K562 (cell line): Measurements from ENCODE around the gene CBFA2T3. TPM values are rescaled to one million over a fixed set of nuclear protein-coding genes. Genes with fewer than 3 reads are reported as not detected.

Source experiments
- ATF7 ChIP-seq: fragments of 450-650 bp; IDR thresholded peaks from 2 replicates; pipeline ENCODE4 v1.7.1; 2014; ENCODE audit warnings: mild to moderate bottlenecking, moderate library complexity
- HNRNPLL ChIP-seq: fragments of 200-400 bp; formaldehyde crosslinking; IDR thresholded peaks from 2 replicates; pipeline ENCODE4 v1.6.1; 2017; ENCODE audit warnings: low read length, low read depth, mild to moderate bottlenecking; ENCODE audit not compliant: poor library complexity, severe bottlenecking
- KLF6 ChIP-seq: fragments of 250-450 bp; sonication (Bioruptor Pico); IDR thresholded peaks from 2 replicates; pipeline ENCODE4 v1.4.0; 2020; ENCODE audit warnings: mild to moderate bottlenecking, moderate library complexity, borderline replicate concordance
- MAFF ChIP-seq: IDR thresholded peaks from 2 replicates; pipeline ENCODE4 v1.6.1; 2012; ENCODE audit warnings: low read length, improper control_type of control experiment
- NBN ChIP-seq: fragments of 450-650 bp; IDR thresholded peaks from 2 replicates; pipeline ENCODE4 v1.6.1; 2016; ENCODE audit warnings: low read depth, mild to moderate bottlenecking
- NCOA1 ChIP-seq: fragments of 450-650 bp; IDR thresholded peaks from 2 replicates; pipeline ENCODE4 v1.6.1; 2016; ENCODE audit warnings: low read depth
- NCOA2 ChIP-seq, 2 experiments: fragments of 450-650 bp; IDR thresholded peaks; 2 replicates each; pipeline ENCODE4 v1.6.1; 2018; ENCODE audit warnings: mild to moderate bottlenecking in 2 of 2, moderate library complexity in 1 of 2; ENCODE audit not compliant: partially characterized antibody in 2 of 2
- NFRKB ChIP-seq: fragments of 450-650 bp; IDR thresholded peaks from 2 replicates; pipeline ENCODE4 v1.6.1; 2016; ENCODE audit warnings: low read depth
- NR2F6 ChIP-seq: fragments of 450-650 bp; formaldehyde crosslinking; IDR thresholded peaks from 2 replicates; pipeline ENCODE4 v1.4.0; 2020; ENCODE audit warnings: mild to moderate bottlenecking
- NUFIP1 ChIP-seq: fragments of 450-650 bp; IDR thresholded peaks from 2 replicates; pipeline ENCODE4 v1.6.1; 2018; ENCODE audit not compliant: partially characterized antibody
- POLR2AphosphoS2 ChIP-seq: IDR thresholded peaks from 2 replicates; pipeline ENCODE4 v1.6.1; 2012; ENCODE audit warnings: low read length, improper control_type of control experiment
- PPARD ChIP-seq: fragments of 250-450 bp; sonication (Bioruptor Pico); IDR thresholded peaks from 2 replicates; pipeline ENCODE4 v1.8.0; 2022; ENCODE audit warnings: inconsistent platforms, mild to moderate bottlenecking, moderate library complexity
- RB1 ChIP-seq: fragments of 450-650 bp; IDR thresholded peaks from 2 replicates; pipeline ENCODE4 v1.6.1; 2017; ENCODE audit warnings: low read depth, mild to moderate bottlenecking
- RBM39 ChIP-seq: fragments of 200-400 bp; formaldehyde crosslinking; optimal IDR thresholded peaks from 2 replicates; pipeline ENCODE3; 2018; ENCODE audit warnings: low read depth, low read length
- RNF2 ChIP-seq: sonication (generic); IDR thresholded peaks from 2 replicates; pipeline ENCODE4 v1.6.1; 2016
- U2AF1 ChIP-seq: fragments of 200-400 bp; formaldehyde crosslinking; optimal IDR thresholded peaks from 2 replicates; pipeline ENCODE3; 2017; ENCODE audit warnings: mild to moderate bottlenecking, low read depth, low read length, moderate library complexity
- YY1 ChIP-seq, 3 experiments: IDR thresholded peaks; 2 replicates each; pipeline ENCODE4 v1.6.1; 2011; ENCODE audit warnings: low read length in 2 of 3, mild to moderate bottlenecking in 2 of 3, moderate library complexity in 2 of 3, borderline replicate concordance in 1 of 3, control low read depth in 1 of 3, low read depth in 1 of 3; ENCODE audit not compliant: insufficient read depth in 3 of 3, insufficient replicate concordance in 2 of 3, control insufficient read depth in 1 of 3, insufficient read length in 1 of 3; ENCODE audit errors: extremely low read depth in 1 of 3
- ZFP30 ChIP-seq: fragments of 250-450 bp; sonication (Bioruptor Pico); IDR thresholded peaks from 2 replicates; pipeline ENCODE4 v1.8.0; 2022; ENCODE audit warnings: moderate library complexity, mild to moderate bottlenecking, inconsistent platforms, borderline replicate concordance
- ZNF121 ChIP-seq: sonication (generic); formaldehyde crosslinking; conservative IDR thresholded peaks from 2 replicates; pipeline ENCODE4 v1.8.0; 2022; ENCODE audit warnings: missing genetic modification reagents
- ZNF175 ChIP-seq: fragments of 200-800 bp; sonication (Bioruptor generic); IDR thresholded peaks from 2 replicates; pipeline ENCODE4 v1.6.1; 2016; ENCODE audit warnings: low read depth, mild to moderate bottlenecking, missing genetic modification characterization, missing compliant biosample characterization
- ZNF354B ChIP-seq: fragments of 250-450 bp; sonication (Bioruptor Pico); IDR thresholded peaks from 2 replicates; pipeline ENCODE4 v1.4.0; 2020
- ZNF707 ChIP-seq: fragments of 250-450 bp; sonication (Bioruptor Pico); conservative IDR thresholded peaks from 2 replicates; pipeline ENCODE4 v1.8.0; 2022; ENCODE audit warnings: inconsistent platforms, mild to moderate bottlenecking, moderate library complexity
- polyA plus RNA-seq, 8 experiments: library from polyadenylated mRNA; depleted of rRNA in 4 of 8; stranded (reverse) in 5 of 8; unstranded in 3 of 8; fragments of >200 nt; fragmentation: Nextera tagmentation in 2 of 8; fragmentation: Illumina TruSeq in 1 of 8; extraction: Ambion mirVana in 2 of 8; extraction: Trizol in 1 of 8; gene quantifications; 2 replicates each; pipeline versions ENCODE4 v1.2.1 to v1.2.3, GENCODE V29; 2011 to 2014; ENCODE audit warnings: inconsistent platforms in 1 of 8, missing spikeins in 1 of 8
- total RNA-seq, 7 experiments: library from RNA; depleted of rRNA in 6 of 7; stranded (reverse); fragments of >200 nt in 6 of 7; fragmentation: Illumina TruSeq in 2 of 7; extraction: Trizol in 2 of 7; gene quantifications; 2 replicates each; pipeline versions ENCODE4 v1.2.1 to v1.2.3, GENCODE V29; 2011 to 2021; ENCODE audit warnings: low replicate concordance in 1 of 7
- TF ChIP-seq, protein P1 (sequence below): sonication (generic); formaldehyde crosslinking; IDR thresholded peaks from 2 replicates; pipeline ENCODE4 v1.4.0; 2020; ENCODE audit warnings: mild to moderate bottlenecking, missing genetic modification reagents
- TF ChIP-seq, protein P2 (sequence below): fragments of 250-450 bp; sonication (Bioruptor Pico); IDR thresholded peaks from 2 replicates; pipeline ENCODE4 v1.9.0; 2021; ENCODE audit warnings: mild to moderate bottlenecking, inconsistent platforms
- TF ChIP-seq, protein P3 (sequence below): fragments of 250-450 bp; sonication (Bioruptor Pico); IDR thresholded peaks from 2 replicates; pipeline ENCODE4 v1.8.0; 2022; ENCODE audit warnings: inconsistent platforms, mild to moderate bottlenecking, moderate library complexity, borderline replicate concordance

The CBFA2T3 gene
- total and polyA plus RNA-seq, 9 of the 15 experiments (the other 6 are each of a cell fraction or from before 2014, with no cell fraction given): 2.3 to 145 (median 6.7) TPM

DNA sequence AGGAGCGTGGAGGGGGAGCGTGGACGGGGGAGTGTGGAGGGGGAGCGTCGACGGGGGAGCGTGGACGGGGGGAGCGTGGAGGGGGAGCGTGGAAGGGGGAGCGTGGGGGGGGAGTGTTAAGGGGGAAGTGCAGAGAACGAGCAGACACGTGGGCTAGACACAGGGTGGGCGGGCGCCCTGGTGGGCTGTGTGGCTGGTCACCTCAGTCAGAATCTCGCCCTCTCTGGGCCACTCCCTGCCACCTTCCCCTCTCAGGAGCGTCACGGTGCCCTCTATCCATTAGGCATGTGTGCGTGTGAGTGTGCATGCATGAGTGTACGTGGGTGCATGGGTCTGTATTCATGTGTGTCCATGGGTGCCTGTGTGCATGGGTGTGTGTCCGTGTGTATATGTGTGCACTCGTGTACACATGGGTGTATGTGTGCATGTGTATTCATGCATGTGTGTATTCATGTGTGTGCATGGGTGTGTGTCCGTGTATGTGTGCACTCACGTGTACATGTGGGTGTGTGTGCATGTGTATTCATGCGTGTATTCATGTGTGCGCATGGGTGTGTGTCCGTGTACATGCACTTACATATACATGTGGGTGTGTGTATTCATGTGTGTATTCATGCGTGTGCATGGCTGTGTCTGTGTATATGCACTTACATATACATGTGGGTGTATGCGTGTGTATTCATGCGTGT is 61.2 kb downstream of the CBFA2T3 start (continued):
- TF ChIP-seq ZFP30 (CRISPR knock-in tag): no peak
- no peak for TF ChIP-seq NCOA2 (IDR thresholded peaks at IDR 0.05; ENCODE audit: partially characterized antibody in 2 of 2)
- TF ChIP-seq ZNF354B (CRISPR knock-in tag): no peak
- TF ChIP-seq PPARD (CRISPR knock-in tag): no peak
- TF ChIP-seq, protein P1, sequence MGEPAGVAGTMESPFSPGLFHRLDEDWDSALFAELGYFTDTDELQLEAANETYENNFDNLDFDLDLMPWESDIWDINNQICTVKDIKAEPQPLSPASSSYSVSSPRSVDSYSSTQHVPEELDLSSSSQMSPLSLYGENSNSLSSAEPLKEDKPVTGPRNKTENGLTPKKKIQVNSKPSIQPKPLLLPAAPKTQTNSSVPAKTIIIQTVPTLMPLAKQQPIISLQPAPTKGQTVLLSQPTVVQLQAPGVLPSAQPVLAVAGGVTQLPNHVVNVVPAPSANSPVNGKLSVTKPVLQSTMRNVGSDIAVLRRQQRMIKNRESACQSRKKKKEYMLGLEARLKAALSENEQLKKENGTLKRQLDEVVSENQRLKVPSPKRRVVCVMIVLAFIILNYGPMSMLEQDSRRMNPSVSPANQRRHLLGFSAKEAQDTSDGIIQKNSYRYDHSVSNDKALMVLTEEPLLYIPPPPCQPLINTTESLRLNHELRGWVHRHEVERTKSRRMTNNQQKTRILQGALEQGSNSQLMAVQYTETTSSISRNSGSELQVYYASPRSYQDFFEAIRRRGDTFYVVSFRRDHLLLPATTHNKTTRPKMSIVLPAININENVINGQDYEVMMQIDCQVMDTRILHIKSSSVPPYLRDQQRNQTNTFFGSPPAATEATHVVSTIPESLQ (CRISPR knock-in tag): no peak
- peak; percentile 46 for TF ChIP-seq HNRNPLL
- TF ChIP-seq NCOA1: no peak
- TF ChIP-seq ZNF121 (CRISPR knock-in tag): no peak
- TF ChIP-seq YY1 (IDR thresholded peaks at IDR 0.05; ENCODE audit: borderline replicate concordance in 1 of 3, control insufficient read depth in 1 of 3, extremely low read depth in 1 of 3, insufficient read depth in 3 of 3, insufficient read length in 1 of 3, insufficient replicate concordance in 2 of 3, low read depth in 1 of 3, low read length in 2 of 3): no peak
- TF ChIP-seq, protein P2, sequence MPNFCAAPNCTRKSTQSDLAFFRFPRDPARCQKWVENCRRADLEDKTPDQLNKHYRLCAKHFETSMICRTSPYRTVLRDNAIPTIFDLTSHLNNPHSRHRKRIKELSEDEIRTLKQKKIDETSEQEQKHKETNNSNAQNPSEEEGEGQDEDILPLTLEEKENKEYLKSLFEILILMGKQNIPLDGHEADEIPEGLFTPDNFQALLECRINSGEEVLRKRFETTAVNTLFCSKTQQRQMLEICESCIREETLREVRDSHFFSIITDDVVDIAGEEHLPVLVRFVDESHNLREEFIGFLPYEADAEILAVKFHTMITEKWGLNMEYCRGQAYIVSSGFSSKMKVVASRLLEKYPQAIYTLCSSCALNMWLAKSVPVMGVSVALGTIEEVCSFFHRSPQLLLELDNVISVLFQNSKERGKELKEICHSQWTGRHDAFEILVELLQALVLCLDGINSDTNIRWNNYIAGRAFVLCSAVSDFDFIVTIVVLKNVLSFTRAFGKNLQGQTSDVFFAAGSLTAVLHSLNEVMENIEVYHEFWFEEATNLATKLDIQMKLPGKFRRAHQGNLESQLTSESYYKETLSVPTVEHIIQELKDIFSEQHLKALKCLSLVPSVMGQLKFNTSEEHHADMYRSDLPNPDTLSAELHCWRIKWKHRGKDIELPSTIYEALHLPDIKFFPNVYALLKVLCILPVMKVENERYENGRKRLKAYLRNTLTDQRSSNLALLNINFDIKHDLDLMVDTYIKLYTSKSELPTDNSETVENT (CRISPR knock-in tag): peak; percentile 52; the same call in 1 of the 2 replicates
- no peak for TF ChIP-seq NBN
- TF ChIP-seq POLR2AphosphoS2: 0 out of 2 replicates have a peak, but pooled peaks have one; percentile 48
- TF ChIP-seq ZNF707 (CRISPR knock-in tag): no peak
- no peak for TF ChIP-seq ZNF175 (CRISPR knock-in tag)
- TF ChIP-seq MAFF: no peak
- no peak for TF ChIP-seq RB1
- TF ChIP-seq RBM39: no peak
- no peak for TF ChIP-seq RNF2
- no peak for TF ChIP-seq NR2F6 (CRISPR knock-in tag)
- TF ChIP-seq, protein P3, sequence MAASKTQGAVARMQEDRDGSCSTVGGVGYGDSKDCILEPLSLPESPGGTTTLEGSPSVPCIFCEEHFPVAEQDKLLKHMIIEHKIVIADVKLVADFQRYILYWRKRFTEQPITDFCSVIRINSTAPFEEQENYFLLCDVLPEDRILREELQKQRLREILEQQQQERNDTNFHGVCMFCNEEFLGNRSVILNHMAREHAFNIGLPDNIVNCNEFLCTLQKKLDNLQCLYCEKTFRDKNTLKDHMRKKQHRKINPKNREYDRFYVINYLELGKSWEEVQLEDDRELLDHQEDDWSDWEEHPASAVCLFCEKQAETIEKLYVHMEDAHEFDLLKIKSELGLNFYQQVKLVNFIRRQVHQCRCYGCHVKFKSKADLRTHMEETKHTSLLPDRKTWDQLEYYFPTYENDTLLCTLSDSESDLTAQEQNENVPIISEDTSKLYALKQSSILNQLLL: no peak
- 0 out of 2 replicates have a peak, but pooled peaks have one; percentile 46 for TF ChIP-seq NFRKB
- TF ChIP-seq NUFIP1: no peak
- TF ChIP-seq U2AF1: no peak
- no peak for TF ChIP-seq ATF7
- TF ChIP-seq KLF6 (CRISPR knock-in tag): no peak
